IMR-90 (cell line): ENCODE measurements around the gene WASHC3. TPM values are rescaled to one million over a fixed set of nuclear protein-coding genes. Genes with fewer than 3 reads are reported as not detected.

Experiments
- ATAC-seq: fragments of 200-7000 bp; cut with Tn5 transposase; 2 replicates; pipeline ENCODE4 v1.9.1; 2020; ENCODE audit warnings: low read depth, mild to moderate bottlenecking, moderate library complexity
- BruUV-seq: library from RNA; stranded (reverse); fragments of 400-500 nt; replicated peaks from 2 replicates; lab custom pipeline; 2021; lab: Mats Ljungman, UMichigan
- CTCF ChIA-PET: fragments of 300-600 bp; formaldehyde crosslinking; extraction: SDS; loops from one replicate; lab custom pipeline; 2021; ENCODE audit warnings: antibody characterized with exemption; lab: Yijun Ruan, JAX
- POLR2A ChIA-PET: fragments of 300-600 bp; sonication (Branson Sonifier 250); formaldehyde crosslinking; loops from one replicate; lab custom pipeline; 2022; ENCODE audit warnings: antibody characterized with exemption; ENCODE audit not compliant: unreplicated experiment; lab: Charles Lee
- DNase-seq: peaks from one replicate; pipeline ENCODE4 v3.0.0; 2013
- H2AFZ ChIP-seq: replicated peaks from 2 replicates; pipeline ENCODE3; 2013; ENCODE audit warnings: low read length, mild to moderate bottlenecking; ENCODE audit not compliant: poor library complexity
- H2AK5ac ChIP-seq: 2 replicates; pipeline ENCODE4 v1.6.1; 2013; ENCODE audit warnings: low read depth, low read length, inconsistent platforms
- H2AK9ac ChIP-seq: replicated peaks from 2 replicates; pipeline ENCODE3; 2013; ENCODE audit warnings: mild to moderate bottlenecking, low read depth, low read length, moderate library complexity; ENCODE audit not compliant: poor library complexity
- H2BK120ac ChIP-seq: 2 replicates; pipeline ENCODE4 v1.6.1; 2013; ENCODE audit warnings: low read depth, low read length, inconsistent platforms
- H2BK15ac ChIP-seq: 3 replicates; pipeline ENCODE4 v1.6.1; 2013; ENCODE audit warnings: low read depth, low read length, inconsistent platforms
- H2BK20ac ChIP-seq: 2 replicates; pipeline ENCODE4 v1.6.1; 2013; ENCODE audit warnings: low read depth, mild to moderate bottlenecking, inconsistent platforms, low read length, moderate library complexity
- H2BK5ac ChIP-seq: 2 replicates; pipeline ENCODE4 v1.6.1; 2013; ENCODE audit warnings: mild to moderate bottlenecking, low read depth, low read length, inconsistent platforms; ENCODE audit not compliant: poor library complexity, severe bottlenecking
- H3K14ac ChIP-seq: replicated peaks from 2 replicates; pipeline ENCODE4 v1.6.1; 2013; ENCODE audit warnings: low read depth, low read length, inconsistent platforms
- H3K18ac ChIP-seq: 2 replicates; pipeline ENCODE4 v1.6.1; 2013; ENCODE audit warnings: low read depth, low read length, control low read depth
- H3K23ac ChIP-seq: 2 replicates; pipeline ENCODE4 v1.6.1; 2013; ENCODE audit warnings: low read depth, low read length, inconsistent platforms
- H3K27ac ChIP-seq: 2 replicates; pipeline ENCODE4 v1.5.1; 2013; ENCODE audit warnings: mild to moderate bottlenecking, control low read depth, low read length; ENCODE audit not compliant: insufficient read depth
- H3K27me3 ChIP-seq: 2 replicates; pipeline ENCODE4 v1.6.1; 2013; ENCODE audit warnings: low read length; ENCODE audit not compliant: control insufficient read depth, insufficient read depth
- H3K36me3 ChIP-seq: 2 replicates; pipeline ENCODE4 v1.6.1; 2013; ENCODE audit warnings: low read length, mixed read lengths; ENCODE audit not compliant: control insufficient read depth, insufficient read depth
- H3K4ac ChIP-seq: 2 replicates; pipeline ENCODE4 v1.6.1; 2013; ENCODE audit warnings: low read depth, low read length, inconsistent platforms
- H3K4me1 ChIP-seq: 2 replicates; pipeline ENCODE4 v1.6.1; 2013; ENCODE audit warnings: low read length, mixed read lengths; ENCODE audit not compliant: control insufficient read depth, insufficient read depth
- H3K4me2 ChIP-seq: 2 replicates; pipeline ENCODE4 v1.6.1; 2013; ENCODE audit warnings: low read depth, mild to moderate bottlenecking, control low read depth, low read length, moderate library complexity
- H3K4me3 ChIP-seq: 2 replicates; pipeline ENCODE4 v1.5.1; 2013; ENCODE audit warnings: low read depth, mild to moderate bottlenecking, control low read depth, low read length, moderate library complexity; ENCODE audit not compliant: insufficient read depth
- H3K56ac ChIP-seq: 2 replicates; pipeline ENCODE4 v1.6.1; 2013; ENCODE audit warnings: low read length, inconsistent platforms; ENCODE audit not compliant: insufficient read depth; ENCODE audit errors: extremely low read depth
- H3K79me1 ChIP-seq, 2 experiments: 2 replicates each; pipeline ENCODE4 v1.6.1; 2013; ENCODE audit warnings: low read length in 2 of 2, inconsistent platforms in 1 of 2, low read depth in 1 of 2
- H3K9ac ChIP-seq: 2 replicates; pipeline ENCODE4 v1.6.1; 2013; ENCODE audit warnings: low read depth, low read length, control low read depth
- H3K9me1 ChIP-seq: 2 replicates; pipeline ENCODE4 v1.6.1; 2013; ENCODE audit warnings: low read length, inconsistent platforms; ENCODE audit not compliant: insufficient read depth
- H3K9me3 ChIP-seq: 2 replicates; pipeline ENCODE4 v1.6.1; 2013; ENCODE audit warnings: low read length; ENCODE audit not compliant: control insufficient read depth, insufficient read depth
- H4K20me1 ChIP-seq: 2 replicates; pipeline ENCODE4 v1.6.1; 2013; ENCODE audit warnings: low read length, inconsistent platforms; ENCODE audit not compliant: insufficient read depth
- H4K5ac ChIP-seq: 2 replicates; pipeline ENCODE4 v1.6.1; 2013; ENCODE audit warnings: mild to moderate bottlenecking, low read depth, low read length, control low read depth
- H4K8ac ChIP-seq, 2 experiments: 2 replicates each; pipeline ENCODE4 v1.6.1; 2013; ENCODE audit warnings: low read depth in 2 of 2, low read length in 2 of 2, control low read depth in 1 of 2, inconsistent platforms in 1 of 2
- H4K91ac ChIP-seq: 2 replicates; pipeline ENCODE4 v1.6.1; 2013; ENCODE audit warnings: low read depth, low read length, inconsistent platforms; ENCODE audit not compliant: insufficient read depth
- BHLHE40 ChIP-seq: fragments of 150-350 bp; IDR thresholded peaks from 2 replicates; pipeline ENCODE4 v1.6.1; 2016; ENCODE audit warnings: mild to moderate bottlenecking, low read depth, low read length
- MXI1 ChIP-seq: IDR thresholded peaks from 2 replicates; pipeline ENCODE4 v1.6.1; 2012; ENCODE audit warnings: low read depth, mild to moderate bottlenecking, low read length, moderate library complexity, borderline replicate concordance
- RFX5 ChIP-seq: IDR thresholded peaks from 2 replicates; pipeline ENCODE4 v1.8.0; 2012; ENCODE audit warnings: low read depth, mild to moderate bottlenecking, low read length, moderate library complexity
- SMC3 ChIP-seq: fragments of 150-350 bp; IDR thresholded peaks from 2 replicates; pipeline ENCODE4 v1.6.1; 2016; ENCODE audit warnings: low read depth, mild to moderate bottlenecking, antibody characterized with exemption, low read length, moderate library complexity
- WGBS, 2 experiments: methylation state at CpG; one replicate each; pipeline versions ENCODE4 v1.1.5 to v1.1.7; 2013; ENCODE audit warnings: missing lambda C conversion rate in 2 of 2; ENCODE audit not compliant: insufficient read length in 1 of 2; ENCODE audit errors: extremely low coverage in 2 of 2; 5-methylcytosine and 5-hydroxymethylcytosine counted together
- dilution Hi-C: fragments of 300-500 bp; cut with HindIII; formaldehyde crosslinking; loops from one replicate; pipeline ENCODE4 v1.14.3; 2018; ENCODE audit warnings: low sequenced_read_pairs; ENCODE audit not compliant: unreplicated experiment
- in situ Hi-C: fragments of 300-500 bp; cut with MboI; formaldehyde crosslinking; loops from 3 replicates; pipeline ENCODE4 v1.14.3; 2019; ENCODE audit warnings: low sequenced_read_pairs, inconsistent platforms, mixed read lengths
- intact Hi-C: fragments of 100-400 bp; cut with micrococcal nuclease; formaldehyde crosslinking; loops from 2 replicates; pipeline ENCODE4 v1.10.0; 2022
- polyA plus RNA-seq, 3 experiments: library from polyadenylated mRNA; depleted of rRNA; stranded (reverse); fragments of >200 nt; gene quantifications; 2 replicates each; pipeline ENCODE4 v1.2.3, GENCODE V29; 2012; ENCODE audit warnings: low replicate concordance in 1 of 3
- total RNA-seq: library from RNA; depleted of rRNA; stranded (reverse); fragments of >200 nt; gene quantifications from 2 replicates; pipeline ENCODE4 v1.2.3, GENCODE V29; 2012

Gene WASHC3
- total and polyA plus RNA-seq, 2 of the 4 experiments (the other 2 are of a cell fraction): 54.8 to 87.1 TPM

- Histone ChIP-seq H3K4me3 (no peak overlapping the region), H3K18ac (no peak overlapping the region), H3K23ac (no peak overlapping the region), H2AK5ac (no peak overlapping the region), H2BK5ac (no peak overlapping the region), H3K9ac (no peak overlapping the region), H2AK9ac (no peak overlapping the region), H3K36me3 (peaks cover 2% of the 10 kb centered on the region; the same call in 1 of the 2 replicates), H3K27me3 (no peaks in the 10 kb centered on the region), H3K4ac (no peak overlapping the region), H2BK20ac (no peak overlapping the region), H3K79me1 (no peaks in the 10 kb centered on the region), H2AFZ (no peak overlapping the region), H3K9me1 (no peaks in the 10 kb centered on the region), H3K14ac (no peak overlapping the region), H4K91ac (no peak overlapping the region), H4K8ac (no peak overlapping the region), H2BK120ac (no peak overlapping the region), H3K4me1 (no peaks in the 10 kb centered on the region; the same call in 1 of the 2 replicates), H4K5ac (no peak overlapping the region), H3K4me2 (no peak overlapping the region), H3K27ac (no peak overlapping the region), H2BK15ac (no peak overlapping the region), H4K20me1 (no peaks in the 10 kb centered on the region), H3K9me3 (no peaks in the 10 kb centered on the region), H3K56ac (no peak overlapping the region)
- ATAC-seq: no peak
- TF ChIP-seq MXI1 (no peak), BHLHE40 (no peak), RFX5 (no peak), SMC3 (no peak)
- ChIA-PET POLR2A (no interaction called here), CTCF (no interaction called here)
- BruUV-seq: no TSS peak
- in situ Hi-C loops (no loop called here), dilution Hi-C loops (no loop called here), intact Hi-C loops (no loop called here)
- WGBS, 2 experiments: no CpG with 5 or more reads among the region's 1 CpG
- DNase-seq: peak; percentile 7
Measured at GRCh38 chr12:102016472-102016871, 45.3 kb downstream of the WASHC3 start.
